Measurements from ENCODE around the gene USF1.
"Not testable (repeated sequence)": the region's sequence is repeated elsewhere in the genome, so short reads cannot be mapped to it uniquely, and the experiment has no call there.

Gene USF1

GRCh38 chr1:161019751-161020495, 25.9 kb downstream of the USF1 start:
- DNase-seq (ENCODE audit: low read depth in 1 of 2, low spot score in 1 of 2) = no peak

GRCh38 chr1:161019111-161019660, 26.6 kb downstream of the USF1 start:
- not testable (repeated sequence) for DNase-seq (ENCODE audit: low read depth in 1 of 2, low spot score in 1 of 2)

- no peak for DNase-seq (ENCODE audit: low read depth in 1 of 2, low spot score in 1 of 2)
Measured at GRCh38 chr1:161018631-161018930, 27.2 kb downstream of the USF1 start.

GRCh38 chr1:161017756-161018630, 27.8 kb downstream of the USF1 start:
- no peak for DNase-seq (ENCODE audit: low read depth in 1 of 2, low spot score in 1 of 2)

- DNase-seq (ENCODE audit: low read depth in 1 of 2, low spot score in 1 of 2) = not testable (repeated sequence)
Measured at GRCh38 chr1:161017181-161017580, 28.6 kb downstream of the USF1 start.

- DNase-seq (ENCODE audit: low read depth in 1 of 2, low spot score in 1 of 2) = not testable (repeated sequence)
Measured at GRCh38 chr1:161016683-161017082, 29.1 kb downstream of the USF1 start.

GRCh38 chr1:161013488-161014230, 32.1 kb downstream of the USF1 start:
- DNase-seq (ENCODE audit: low read depth in 1 of 2, low spot score in 1 of 2) = peak; percentile 25

GRCh38 chr1:161013131-161013487, 32.7 kb downstream of the USF1 start:
- no peak for DNase-seq (ENCODE audit: low read depth in 1 of 2, low spot score in 1 of 2)

GRCh38 chr1:161012420-161012819, 33.4 kb downstream of the USF1 start:
- DNase-seq (ENCODE audit: low read depth in 1 of 2, low spot score in 1 of 2) = no peak

- DNase-seq (ENCODE audit: low read depth in 1 of 2, low spot score in 1 of 2) = no peak
Measured at GRCh38 chr1:161009602-161010211, 36.1 kb downstream of the USF1 start.

GRCh38 chr1:161008869-161009510, 36.8 kb downstream of the USF1 start:
- DNase-seq (ENCODE audit: low read depth in 1 of 2, low spot score in 1 of 2) = no peak

- DNase-seq (ENCODE audit: low read depth in 1 of 2, low spot score in 1 of 2) = no peak
Measured at GRCh38 chr1:161007369-161007768, 38.4 kb downstream of the USF1 start.

- no peak for DNase-seq (ENCODE audit: low read depth in 1 of 2, low spot score in 1 of 2)
Measured at GRCh38 chr1:161006563-161006962, 39.2 kb downstream of the USF1 start.

- DNase-seq (ENCODE audit: low read depth in 1 of 2, low spot score in 1 of 2) = no peak
Measured at GRCh38 chr1:161001525-161001924, 44.3 kb downstream of the USF1 start.

GRCh38 chr1:161000736-161001480, 44.9 kb downstream of the USF1 start:
- no peak for DNase-seq (ENCODE audit: low read depth in 1 of 2, low spot score in 1 of 2)

- no peak for DNase-seq (ENCODE audit: low read depth in 1 of 2, low spot score in 1 of 2)
Measured at GRCh38 chr1:160999376-160999775, 46.4 kb downstream of the USF1 start.

GRCh38 chr1:160997323-160998038, 48.3 kb downstream of the USF1 start:
- DNase-seq (ENCODE audit: low read depth in 1 of 2, low spot score in 1 of 2) = peak; percentile 12 to 26

GRCh38 chr1:160996178-160996577, 49.6 kb downstream of the USF1 start:
- DNase-seq (ENCODE audit: low read depth in 1 of 2, low spot score in 1 of 2) = no peak

- DNase-seq (ENCODE audit: low read depth in 1 of 2, low spot score in 1 of 2) = no peak
Measured at GRCh38 chr1:160993544-160994193, 52.1 kb downstream of the USF1 start.
